Amygdala (tissue), 56 donors: Measurements from ENCODE around the gene FGF12.

Source experiments
- DNase-seq, 56 donors: peaks; one replicate each; lab custom pipeline; 2025; lab: John Stamatoyannopoulos, UW

FGF12 gene

GRCh38 chr3:192279664-192280063 lies 447.7 kb downstream of the FGF12 start:
- no peak for DNase-seq

GRCh38 chr3:192277477-192277876 lies 449.9 kb downstream of the FGF12 start:
- no peak for DNase-seq

- DNase-seq: no peak
These were observed 451.5 kb downstream of the FGF12 start for GRCh38 chr3:192275741-192276355.

GRCh38 chr3:192273697-192274010 lies 453.7 kb downstream of the FGF12 start:
- no peak for DNase-seq

GRCh38 chr3:192273001-192273696 lies 454.2 kb downstream of the FGF12 start:
- no peak for DNase-seq

- DNase-seq: no peak
These were observed 465.3 kb downstream of the FGF12 start for GRCh38 chr3:192262001-192262400.

- no peak for DNase-seq
These were observed 466.2 kb downstream of the FGF12 start for GRCh38 chr3:192261135-192261534.

- DNase-seq: no peak
These were observed 467.0 kb downstream of the FGF12 start for GRCh38 chr3:192260116-192261010.

- DNase-seq: no peak
These were observed 467.7 kb downstream of the FGF12 start for GRCh38 chr3:192259661-192260060.

GRCh38 chr3:192258721-192259120 lies 468.6 kb downstream of the FGF12 start:
- no peak for DNase-seq

GRCh38 chr3:192255839-192256238 lies 471.5 kb downstream of the FGF12 start:
- DNase-seq: no peak

GRCh38 chr3:192253138-192253887 lies 474.0 kb downstream of the FGF12 start:
- no peak for DNase-seq

GRCh38 chr3:192249516-192249915 lies 477.8 kb downstream of the FGF12 start:
- no peak for DNase-seq

GRCh38 chr3:192246847-192247559 lies 480.3 kb downstream of the FGF12 start:
- DNase-seq: no peak

GRCh38 chr3:192244591-192244990 lies 482.8 kb downstream of the FGF12 start:
- no peak for DNase-seq

GRCh38 chr3:192239956-192240355 lies 487.4 kb downstream of the FGF12 start:
- DNase-seq: no peak

GRCh38 chr3:192237992-192238608 lies 489.2 kb downstream of the FGF12 start:
- DNase-seq: no peak

- no peak for DNase-seq
These were observed 497.5 kb downstream of the FGF12 start for GRCh38 chr3:192229866-192230265.

- DNase-seq: no peak
These were observed 502.6 kb downstream of the FGF12 start for GRCh38 chr3:192224634-192225155.
